Endothelial cell of umbilical vein (primary cell): ENCODE data around the gene TBCC. TPM values are rescaled to one million over a fixed set of nuclear protein-coding genes. Genes with fewer than 3 reads are reported as not detected.

ENCODE experiments used
- BruUV-seq: library from RNA; stranded (reverse); fragments of 400-500 nt; replicated peaks from 2 replicates; lab custom pipeline; 2021; lab: Mats Ljungman, UMichigan
- CTCF ChIA-PET: fragments of 300-600, 350-600 bp; sonication (Branson Sonifier 250); formaldehyde crosslinking; loops from one replicate; lab custom pipeline; 2021; ENCODE audit warnings: antibody characterized with exemption, inconsistent platforms; lab: Charles Lee
- POLR2A ChIA-PET: fragments of 300-600, 350-600 bp; sonication (Branson Sonifier 250); formaldehyde crosslinking; loops from one replicate; lab custom pipeline; 2021; ENCODE audit warnings: antibody characterized with exemption, inconsistent platforms; lab: Charles Lee
- DNase-seq: peaks from one replicate; pipeline ENCODE4 v3.0.0-alpha.2; 2011; ENCODE audit warnings: low read depth, low spot score
- FAIRE-seq: peaks from 2 replicates; lab custom pipeline; 2011; peaks lifted over from hg19 to GRCh38; lab: Jason Lieb, UNC
- H2AFZ ChIP-seq: 2 replicates; pipeline ENCODE4 v1.6.0; 2012; ENCODE audit warnings: low read depth, low read length, control low read depth, inconsistent platforms
- H3K27ac ChIP-seq: 2 replicates; pipeline ENCODE4 v1.5.1; 2011; ENCODE audit warnings: low read depth, mild to moderate bottlenecking, control low read depth, low read length, moderate library complexity; ENCODE audit not compliant: insufficient read depth
- H3K27me3 ChIP-seq, 2 experiments: 2 replicates each; pipeline versions ENCODE4 v1.6.0 to v1.6.1; 2011; ENCODE audit warnings: low read length in 2 of 2, mixed read lengths in 1 of 2; ENCODE audit not compliant: control insufficient read depth in 2 of 2, insufficient read depth in 2 of 2
- H3K36me3 ChIP-seq, 2 experiments: 2 replicates in 1 of 2; 3 replicates in 1 of 2; pipeline ENCODE4 v1.5.1; 2011; ENCODE audit warnings: low read length in 2 of 2, mild to moderate bottlenecking in 1 of 2, moderate library complexity in 1 of 2; ENCODE audit not compliant: control insufficient read depth in 2 of 2, insufficient read depth in 2 of 2; ENCODE audit errors: extremely low read depth in 1 of 2
- H3K4me1 ChIP-seq: 3 replicates; pipeline ENCODE4 v1.5.1; 2011; ENCODE audit warnings: mild to moderate bottlenecking, low read length; ENCODE audit not compliant: control insufficient read depth, insufficient read depth; ENCODE audit errors: extremely low read depth
- H3K4me2 ChIP-seq: 2 replicates; pipeline ENCODE4 v1.6.1; 2011; ENCODE audit warnings: low read length, control low read depth, mixed read lengths; ENCODE audit not compliant: insufficient read depth
- H3K4me3 ChIP-seq, 3 experiments: fragments of 200-600 bp in 1 of 3; sonication (generic), shearing (Covaris generic) in 1 of 3; replicated peaks in 1 of 3; 2 replicates each; pipeline ENCODE4 v1.5.1; 2011 to 2016; ENCODE audit warnings: control low read depth in 3 of 3, low read length in 3 of 3, mild to moderate bottlenecking in 2 of 3, inconsistent platforms in 1 of 3, low read depth in 1 of 3, moderate library complexity in 1 of 3; ENCODE audit not compliant: insufficient read depth in 1 of 3
- H3K79me2 ChIP-seq: 2 replicates; pipeline ENCODE4 v1.6.0; 2012; ENCODE audit warnings: low read length, inconsistent platforms; ENCODE audit not compliant: control insufficient read depth, insufficient read depth
- H3K9ac ChIP-seq: replicated peaks from 2 replicates; pipeline ENCODE3; 2011; ENCODE audit warnings: low read length, control low read depth; ENCODE audit not compliant: insufficient read depth; ENCODE audit errors: extremely low read depth
- H3K9me1 ChIP-seq: replicated peaks from 3 replicates; pipeline ENCODE4 v1.6.0; 2011; ENCODE audit warnings: mild to moderate bottlenecking, low read length; ENCODE audit not compliant: control insufficient read depth, insufficient read depth; ENCODE audit errors: extremely low read depth
- H3K9me3 ChIP-seq: replicated peaks from 2 replicates; pipeline ENCODE4 v1.5.1; 2012; ENCODE audit warnings: low read length, inconsistent platforms; ENCODE audit not compliant: control insufficient read depth, insufficient read depth
- H4K20me1 ChIP-seq: replicated peaks from 2 replicates; pipeline ENCODE3; 2011; ENCODE audit warnings: mild to moderate bottlenecking, low read length; ENCODE audit not compliant: control insufficient read depth, insufficient read depth; ENCODE audit errors: extremely low read depth
- CTCF ChIP-seq, 2 donors: IDR thresholded peaks; 1 replicate in 1 of 2; 2 replicates in 1 of 2; pipeline ENCODE4 v1.5.1; 2011; ENCODE audit warnings: low read length in 2 of 2, mild to moderate bottlenecking in 2 of 2, moderate library complexity in 2 of 2, control low read depth in 1 of 2, inconsistent platforms in 1 of 2, low read depth in 1 of 2; ENCODE audit not compliant: insufficient read depth in 1 of 2; ENCODE audit errors: extremely low read depth in 1 of 2
- EZH2 ChIP-seq: IDR thresholded peaks from 2 replicates; pipeline ENCODE4 v1.6.1; 2012; ENCODE audit warnings: borderline replicate concordance, low read depth, mild to moderate bottlenecking, moderate library complexity, low read length, inconsistent platforms; ENCODE audit not compliant: severe bottlenecking
- FOS ChIP-seq: IDR thresholded peaks from 2 replicates; pipeline ENCODE4 v1.6.1; 2011; ENCODE audit warnings: mild to moderate bottlenecking, low read length, moderate library complexity, borderline replicate concordance; ENCODE audit not compliant: insufficient read depth
- GATA2 ChIP-seq: IDR thresholded peaks from 2 replicates; pipeline ENCODE4 v1.7.0; 2011; ENCODE audit warnings: low read depth, mild to moderate bottlenecking, moderate library complexity, mixed read lengths, low read length; ENCODE audit not compliant: insufficient read length, insufficient read depth
- JUN ChIP-seq: IDR thresholded peaks from 2 replicates; pipeline ENCODE4 v1.6.1; 2011; ENCODE audit warnings: borderline replicate concordance, low read depth; ENCODE audit not compliant: insufficient read length, insufficient read depth
- MAX ChIP-seq: IDR thresholded peaks from 2 replicates; pipeline ENCODE4 v1.6.1; 2011; ENCODE audit not compliant: insufficient read depth, insufficient read length
- MYC ChIP-seq: IDR thresholded peaks from one replicate; pipeline ENCODE4 v1.6.1; 2011; ENCODE audit warnings: mild to moderate bottlenecking, low read depth, low read length
- POLR2A ChIP-seq: IDR thresholded peaks from 2 replicates; pipeline ENCODE4 v1.6.1; 2012; ENCODE audit warnings: low read depth, mild to moderate bottlenecking, control low read depth, low read length
- POLR2AphosphoS5 ChIP-seq: IDR thresholded peaks from 2 replicates; pipeline ENCODE4 v1.6.1; 2012; ENCODE audit warnings: low read depth, mild to moderate bottlenecking, control low read depth, low read length, moderate library complexity; ENCODE audit not compliant: insufficient read depth
- dilution Hi-C: fragments of 300-500 bp; cut with MboI; formaldehyde crosslinking; loops from one replicate; pipeline ENCODE4 v1.15.0; 2019; ENCODE audit warnings: low sequenced_read_pairs; ENCODE audit not compliant: extremely low pct_ligation_motif_present
- intact Hi-C: fragments of 100-400 bp; cut with micrococcal nuclease; formaldehyde crosslinking; loops from one replicate; pipeline ENCODE4 v1.10.0; 2022
- polyA plus RNA-seq, 4 experiments: library from polyadenylated mRNA; depleted of rRNA in 3 of 4; stranded (reverse) in 3 of 4; unstranded in 1 of 4; fragments of >200 nt; gene quantifications; 2 replicates each; pipeline versions ENCODE4 v1.2.1 to v1.2.3, GENCODE V29; 2011 to 2012; ENCODE audit warnings: missing spikeins in 1 of 4
- total RNA-seq: library from RNA; stranded (reverse); gene quantifications from 2 replicates; pipeline ENCODE4 v1.2.3, GENCODE V29; 2021

Gene TBCC
- total and polyA plus RNA-seq, 2 donors (not counting 3 experiments of a cell fraction or from before 2014, with no cell fraction given): 15.9 to 19.1 TPM

GRCh38 chr6:42778122-42778521 is 32.2 kb upstream of the TBCC start:
- Histone ChIP-seq H3K27me3 (no peaks in the 10 kb centered on the region), H3K9me3 (no peaks in the 10 kb centered on the region), H3K9me1 (no peaks in the 10 kb centered on the region), H3K4me2 (no peak overlapping the region), H3K36me3 (no peaks in the 10 kb centered on the region), H3K79me2 (peaks cover under 1% of the 10 kb centered on the region), H4K20me1 (no peaks in the 10 kb centered on the region), H3K4me3 (no peak overlapping the region), H2AFZ (no peak overlapping the region), H3K4me1 (peaks cover 12% of the 10 kb centered on the region), H3K27ac (no peak overlapping the region), H3K9ac (no peak overlapping the region)
- no peak for DNase-seq
- BruUV-seq: no TSS peak
- POLR2A ChIA-PET: no interaction called here
- intact Hi-C loops (no loop called here), dilution Hi-C loops (no loop called here)
- TF ChIP-seq POLR2A (no peak), POLR2AphosphoS5 (no peak), FOS (no peak), MYC (no peak), EZH2 (no peak), MAX (no peak), GATA2 (no peak), JUN (no peak), CTCF (IDR thresholded peaks at IDR 0.05; ENCODE audit: extremely low read depth in 1 of 2, insufficient read depth in 1 of 2, low read depth in 1 of 2, low read length in 2 of 2) (no peak)
- no peak for FAIRE-seq
- CTCF ChIA-PET: interaction anchor here (2.0 kb wide), 1 partner anchor 9 kb away, joined by 6 read pairs; no protein-coding TSS in a partner anchor
